GM18907 (cell line): ENCODE data around the gene TKTL1.

ENCODE experiments used
- ATAC-seq: cut with Tn5 transposase; IDR thresholded peaks from one replicate; pipeline ENCODE4 v1.9.1; 2021; ENCODE audit warnings: mild to moderate bottlenecking, moderate library complexity; ENCODE audit not compliant: unreplicated experiment

Gene TKTL1

DNA sequence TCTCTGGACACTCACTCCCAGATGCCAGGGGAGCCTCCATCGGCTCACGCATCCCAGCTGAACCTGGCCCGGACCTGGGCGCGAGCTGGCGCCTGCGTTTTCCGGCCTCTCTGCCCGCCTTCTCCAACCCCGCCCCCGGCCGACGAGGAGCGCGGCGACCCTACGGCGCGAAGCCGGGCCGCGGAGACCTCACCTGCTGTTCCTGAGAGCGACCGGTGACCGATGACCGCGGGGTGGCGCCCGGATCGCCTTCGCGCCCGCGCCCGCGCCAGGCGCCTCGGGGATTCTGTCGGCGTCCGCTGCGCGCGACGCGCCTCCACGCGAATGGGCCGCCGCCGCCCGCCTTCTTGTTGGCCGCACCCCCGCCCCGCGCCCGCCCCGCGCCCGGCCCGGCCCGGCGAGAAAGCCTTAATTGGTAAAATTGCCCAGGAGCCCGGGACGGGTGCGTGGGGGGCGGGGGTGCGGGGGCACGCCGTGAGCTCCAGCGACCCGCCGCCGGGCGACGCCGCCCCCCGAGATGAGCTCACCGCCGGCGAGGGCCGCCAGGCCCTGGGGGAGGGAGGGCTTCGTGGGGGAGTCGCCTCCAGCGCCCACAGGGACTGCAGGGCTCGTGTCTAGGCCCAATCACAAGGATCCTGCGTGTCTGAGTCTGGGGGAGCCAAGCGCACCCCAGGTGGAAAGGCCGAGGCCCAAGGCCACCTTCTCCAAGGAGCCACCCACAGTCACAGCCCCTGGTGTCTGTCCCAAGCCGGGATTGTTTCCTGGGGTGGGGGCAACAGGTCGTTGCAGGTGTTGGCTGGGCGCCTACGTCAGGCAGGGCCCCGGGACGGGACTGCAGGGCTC lies 78.9 kb downstream of the TKTL1 start, which contains the start of gene FLNA:
TSS of gene FLNA (minus strand) at position 322 of the 843 bp plus-strand sequence. CDS start 3,389 bp downstream, outside the sequence.
- no peak for ATAC-seq

DNA sequence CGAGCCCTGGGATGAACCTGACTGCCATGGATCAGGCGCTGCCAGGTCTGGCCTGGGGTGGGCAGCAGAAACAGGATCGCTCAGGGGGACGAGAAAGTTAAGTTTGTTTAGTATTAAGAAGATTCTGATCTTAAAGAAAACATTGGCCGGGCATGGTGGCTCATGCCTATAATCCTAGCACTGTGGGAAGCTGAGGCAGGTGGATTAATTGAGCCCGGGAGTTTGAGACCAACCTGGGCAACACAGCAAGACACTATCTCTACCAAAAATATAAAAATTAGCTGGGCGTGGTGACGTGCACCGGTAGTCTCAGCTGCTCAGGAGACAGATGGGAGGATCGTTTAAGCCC lies 79.5 kb downstream of the TKTL1 start:
- no peak for ATAC-seq

DNA sequence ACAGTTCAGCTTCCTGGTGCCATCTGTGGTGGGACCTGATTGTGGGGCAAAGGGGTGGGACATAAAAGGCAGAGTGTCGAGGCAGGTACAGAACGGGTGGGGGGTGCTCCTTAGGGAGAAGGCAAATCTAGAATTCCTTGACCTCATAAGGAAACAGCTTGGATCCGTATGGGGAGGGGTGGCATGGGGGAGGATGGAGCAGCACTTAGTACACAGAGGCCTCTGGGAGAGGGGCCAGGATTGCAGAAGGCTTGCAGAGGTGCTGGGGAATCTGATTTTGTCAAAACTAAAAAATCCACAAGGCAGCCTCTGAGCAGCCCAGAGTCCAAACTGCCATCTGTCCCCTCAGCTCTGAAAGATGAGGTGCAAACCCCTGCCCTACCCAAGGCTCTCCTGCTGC lies 81.2 kb downstream of the TKTL1 start:
- no peak for ATAC-seq

- peak; percentile 1 for ATAC-seq
These were observed 82.6 kb downstream of the TKTL1 start for GRCh38 chrX:154378059-154378798.

- peak; percentile 82 for ATAC-seq
These were observed 83.4 kb downstream of the TKTL1 start, which contains the start of gene EMD for GRCh38 chrX:154378799-154379568. EMD (plus strand) TSS chrX:154379295; CDS start chrX:154379485, 190 bp downstream.

GRCh38 chrX:154379569-154379951 lies 84.0 kb downstream of the TKTL1 start:
- ATAC-seq = no peak
